HT1080 (cell line): Measurements from ENCODE around the gene BCR. TPM values are rescaled to one million over a fixed set of nuclear protein-coding genes. Genes with fewer than 3 reads are reported as not detected.

ENCODE experiments used
- DNase-seq: peaks from one replicate; pipeline ENCODE4 v3.0.0-alpha.2; 2015; ENCODE audit warnings: low read depth
- total RNA-seq: library from RNA; depleted of rRNA; stranded (reverse); fragments of >200 nt; shearing (Covaris generic); gene quantifications from 2 replicates; pipeline ENCODE4 v1.2.3, GENCODE V29; 2014

BCR gene
- total RNA-seq, 1 experiment from 2014 or later = 26.5 TPM

DNA sequence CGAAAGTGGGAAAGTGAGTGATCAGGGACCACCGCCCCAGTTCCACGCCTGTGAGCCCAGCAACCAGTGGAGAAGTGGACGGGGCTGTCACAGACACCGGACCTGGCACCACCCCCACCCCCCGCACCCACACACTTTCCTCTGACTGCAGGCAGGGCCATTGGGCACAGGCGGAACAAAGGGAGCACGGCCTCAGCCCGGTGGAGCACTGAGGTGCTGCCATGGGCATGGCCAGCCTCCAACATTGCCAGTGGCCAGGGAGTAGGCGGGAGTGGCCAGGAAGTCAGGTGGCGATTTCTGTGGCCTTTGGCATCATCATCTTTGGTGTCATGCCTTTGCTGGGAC lies 78.5 kb downstream of the BCR start:
- DNase-seq = no peak

DNA sequence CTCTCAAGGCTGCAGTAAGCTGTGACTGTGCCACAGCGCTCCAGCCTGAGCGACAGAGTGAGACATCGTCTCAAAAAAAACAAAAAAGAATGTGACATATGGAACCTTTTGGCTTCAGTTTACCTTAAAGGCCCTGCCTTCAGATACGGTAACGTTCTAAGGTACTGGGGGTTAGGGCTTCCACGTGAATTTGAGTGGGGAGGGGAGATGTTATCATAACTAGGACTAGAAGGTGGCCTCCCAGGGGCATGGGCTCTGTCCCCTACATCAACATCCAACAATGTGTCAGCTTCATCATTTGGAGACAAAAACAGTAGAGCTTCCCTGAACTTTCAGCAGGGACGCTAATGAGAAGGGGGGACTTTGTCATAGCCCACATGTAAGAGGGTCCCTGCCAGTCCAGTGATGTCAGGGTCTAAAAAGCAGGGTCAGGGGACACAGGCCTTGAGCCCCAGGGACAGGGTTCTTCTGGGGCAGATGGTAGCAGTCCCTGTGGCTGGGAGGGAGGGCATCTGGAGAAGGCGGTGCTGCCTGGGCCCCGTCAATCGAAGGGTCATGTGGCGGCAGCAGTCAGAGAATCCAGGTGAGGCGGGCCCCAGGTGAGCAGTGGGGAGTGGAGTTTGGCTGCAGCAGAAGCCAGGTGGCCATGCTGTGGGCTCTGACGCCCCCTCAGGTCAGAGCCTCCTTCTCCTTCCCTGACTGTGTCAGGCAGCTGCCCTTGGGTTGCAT lies 79.8 kb downstream of the BCR start:
- no peak for DNase-seq

DNA sequence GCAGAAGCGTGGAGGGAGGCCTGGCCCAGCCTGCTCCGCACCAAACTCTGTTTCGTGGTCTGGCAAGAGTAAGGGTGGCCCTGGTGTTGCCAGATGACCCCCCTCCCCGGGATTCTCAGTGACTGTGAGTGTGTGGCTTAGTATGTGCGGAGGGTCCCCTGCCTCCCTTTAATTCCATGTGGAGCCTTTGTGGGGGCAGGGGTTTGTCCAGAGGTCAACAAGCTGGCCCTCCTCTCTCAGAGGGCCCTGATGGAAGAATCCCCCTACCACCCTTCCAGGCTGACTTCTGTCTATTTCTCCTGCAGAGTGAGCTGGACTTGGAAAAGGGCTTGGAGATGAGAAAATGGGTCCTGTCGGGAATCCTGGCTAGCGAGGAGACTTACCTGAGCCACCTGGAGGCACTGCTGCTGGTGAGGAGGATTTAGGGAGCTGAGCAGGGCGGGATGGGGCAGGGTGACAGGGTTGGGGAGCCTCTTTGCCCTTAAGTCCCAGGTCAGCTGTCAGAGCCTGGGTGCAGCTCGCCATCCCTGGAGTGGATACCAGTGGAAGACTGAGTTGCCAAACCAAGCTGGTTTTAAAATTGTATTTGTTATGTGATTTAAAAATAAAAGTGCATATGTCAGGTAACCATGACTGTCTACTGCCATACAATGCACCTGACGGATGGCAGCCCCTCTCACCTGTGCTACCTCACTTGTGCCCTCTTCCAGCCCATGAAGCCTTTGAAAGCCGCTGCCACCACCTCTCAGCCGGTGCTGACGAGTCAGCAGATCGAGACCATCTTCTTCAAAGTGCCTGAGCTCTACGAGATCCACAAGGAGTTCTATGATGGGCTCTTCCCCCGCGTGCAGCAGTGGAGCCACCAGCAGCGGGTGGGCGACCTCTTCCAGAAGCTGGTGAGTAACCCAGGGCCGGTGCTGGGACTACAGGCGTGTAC lies 80.6 kb downstream of the BCR start:
- DNase-seq = no peak

DNA sequence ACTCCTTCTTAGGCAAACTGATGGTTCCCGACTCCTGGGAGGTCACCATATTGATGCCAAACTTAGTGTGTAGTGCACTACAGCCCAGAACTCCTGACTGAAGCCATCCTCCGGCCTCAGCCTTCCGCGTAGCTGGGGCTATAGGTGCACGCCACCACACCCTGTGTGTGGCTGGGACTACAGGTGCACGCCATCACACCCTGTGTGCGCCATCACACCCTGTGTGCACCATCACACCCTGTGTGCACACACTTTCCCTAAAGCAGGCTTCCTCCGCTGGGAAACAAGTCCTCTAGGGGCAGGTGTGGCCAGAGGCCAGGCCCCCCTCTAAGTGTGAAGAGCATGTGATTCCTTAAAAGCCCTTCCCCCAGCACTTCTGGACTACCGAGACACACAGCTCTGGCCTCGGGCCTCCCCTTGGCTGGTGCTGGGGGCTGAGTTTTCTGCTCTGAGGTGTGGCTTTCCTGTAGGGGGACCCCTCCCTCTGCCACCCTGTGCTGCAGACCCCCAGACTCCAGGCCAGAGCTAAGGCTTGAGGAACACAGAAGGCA lies 81.7 kb downstream of the BCR start:
- no peak for DNase-seq

DNA sequence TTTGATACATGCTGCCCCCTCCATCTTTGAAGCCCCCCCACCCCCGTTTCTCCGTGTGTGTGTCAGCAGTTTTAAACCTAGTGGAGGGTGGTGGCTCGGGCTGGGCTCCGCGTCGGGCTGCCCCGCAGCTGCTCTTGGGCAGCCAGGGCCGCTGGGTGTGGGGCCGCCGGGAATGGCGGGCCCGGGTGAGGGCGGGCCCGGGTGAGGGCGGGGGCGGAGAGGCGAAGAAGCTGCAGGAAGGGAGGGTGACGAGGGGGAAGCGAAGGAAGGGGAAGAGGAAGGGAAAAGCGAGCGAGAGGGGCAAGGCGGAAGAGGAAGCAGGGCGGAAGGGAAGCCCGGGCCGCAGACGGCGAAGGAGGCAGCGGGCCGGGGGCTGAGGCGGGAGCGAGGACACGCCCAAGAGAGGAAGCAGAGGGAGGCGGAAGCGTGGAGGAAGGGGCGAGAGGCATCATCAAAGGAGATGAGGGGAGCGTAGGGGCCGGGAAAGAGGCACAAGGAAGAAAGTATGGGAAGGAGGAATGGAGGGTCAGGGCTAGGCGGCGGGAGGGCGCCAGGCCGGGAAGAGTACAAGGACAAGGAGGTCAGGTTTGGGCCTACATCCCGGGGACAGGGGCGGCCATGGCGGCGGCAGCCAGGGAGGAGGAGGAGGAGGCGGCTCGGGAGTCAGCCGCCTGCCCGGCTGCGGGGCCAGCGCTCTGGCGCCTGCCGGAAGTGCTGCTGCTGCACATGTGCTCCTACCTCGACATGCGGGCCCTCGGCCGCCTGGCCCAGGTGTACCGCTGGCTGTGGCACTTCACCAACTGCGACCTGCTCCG lies 82.4 kb downstream of the BCR start:
- no peak for DNase-seq

DNA sequence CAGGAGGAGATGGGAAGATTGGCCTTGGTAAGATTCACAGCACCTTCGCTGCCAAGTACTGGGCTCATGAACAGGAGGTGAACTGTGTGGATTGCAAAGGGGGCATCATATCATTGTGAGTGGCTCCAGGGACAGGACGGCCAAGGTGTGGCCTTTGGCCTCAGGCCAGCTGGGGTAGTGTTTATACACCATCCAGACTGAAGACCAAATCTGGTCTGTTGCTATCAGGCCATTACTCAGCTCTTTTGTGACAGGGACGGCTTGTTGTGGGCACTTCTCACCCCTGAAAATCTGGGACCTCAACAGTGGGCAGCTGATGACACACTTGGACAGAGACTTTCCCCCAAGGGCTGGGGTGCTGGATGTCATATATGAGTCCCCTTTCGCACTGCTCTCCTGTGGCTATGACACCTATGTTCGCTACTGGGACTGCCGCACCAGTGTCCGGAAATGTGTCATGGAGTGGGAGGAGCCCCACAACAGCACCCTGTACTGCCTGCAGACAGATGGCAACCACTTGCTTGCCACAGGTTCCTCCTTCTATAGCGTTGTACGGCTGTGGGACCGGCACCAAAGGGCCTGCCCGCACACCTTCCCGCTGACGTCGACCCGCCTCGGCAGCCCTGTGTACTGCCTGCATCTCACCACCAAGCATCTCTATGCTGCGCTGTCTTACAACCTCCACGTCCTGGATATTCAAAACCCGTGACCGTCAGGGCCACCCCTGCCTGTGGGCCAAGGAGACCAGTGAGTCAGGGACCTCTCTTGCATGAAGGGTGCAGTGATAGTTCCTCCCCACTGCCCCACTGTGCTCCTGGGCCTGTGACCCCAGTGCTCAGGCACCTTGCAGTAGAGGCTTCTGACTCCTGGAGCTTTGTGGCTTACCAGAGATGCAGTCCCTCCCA lies 83.6 kb downstream of the BCR start:
- no peak for DNase-seq

DNA sequence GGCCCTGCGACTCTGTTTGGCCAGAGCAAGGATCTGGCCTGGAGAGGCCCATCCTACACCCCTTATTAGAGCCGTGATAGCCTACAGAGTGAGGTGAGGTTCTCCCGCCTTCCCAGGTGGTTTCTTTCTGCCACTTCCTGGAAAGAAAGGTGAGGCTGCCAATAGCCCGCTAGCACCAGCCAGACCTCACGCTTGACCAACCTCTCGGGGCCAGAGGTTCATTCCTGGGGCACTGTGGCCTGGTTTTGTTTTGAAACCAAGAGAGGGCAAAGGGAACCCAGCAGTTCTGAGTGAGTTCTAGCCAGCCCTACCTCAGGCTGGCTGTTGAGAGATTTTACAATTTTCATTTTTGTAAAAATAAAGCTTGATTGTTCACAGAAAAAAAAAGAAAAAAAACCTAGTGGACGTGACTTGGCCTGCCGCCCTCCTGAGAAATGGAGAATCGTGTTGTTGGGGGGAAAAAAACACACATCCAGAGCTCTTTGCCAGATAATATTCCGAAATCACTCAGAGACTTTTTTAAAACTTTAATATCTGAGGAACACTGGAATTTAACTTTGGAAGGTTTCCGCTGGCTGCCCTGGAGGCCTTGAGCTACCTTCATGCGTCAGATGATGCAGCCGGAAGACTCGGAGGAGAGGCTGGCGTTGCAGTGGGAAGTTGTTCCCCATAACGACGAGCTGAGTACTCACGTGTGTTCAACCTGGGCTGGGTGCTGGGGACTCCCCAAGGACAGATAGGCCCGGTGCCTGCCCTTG lies 84.5 kb downstream of the BCR start:
- DNase-seq = no peak

DNA sequence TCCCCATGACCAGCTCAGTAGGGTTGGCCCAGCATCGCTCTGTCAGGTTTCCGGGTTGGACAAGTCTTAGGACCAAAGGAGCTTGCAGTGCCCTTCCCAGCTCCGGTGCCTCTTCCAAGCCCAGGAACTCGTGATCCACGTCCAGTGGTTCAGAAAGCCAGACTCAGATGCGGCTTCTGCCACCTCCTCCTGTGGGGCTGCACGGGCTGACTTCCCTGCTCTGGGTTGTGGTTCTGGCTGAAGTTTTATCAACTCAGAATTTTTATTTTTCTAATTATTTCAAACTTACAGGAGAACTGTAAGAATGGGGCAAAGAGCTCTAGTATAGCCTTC lies 85.0 kb downstream of the BCR start:
- no peak for DNase-seq

DNA sequence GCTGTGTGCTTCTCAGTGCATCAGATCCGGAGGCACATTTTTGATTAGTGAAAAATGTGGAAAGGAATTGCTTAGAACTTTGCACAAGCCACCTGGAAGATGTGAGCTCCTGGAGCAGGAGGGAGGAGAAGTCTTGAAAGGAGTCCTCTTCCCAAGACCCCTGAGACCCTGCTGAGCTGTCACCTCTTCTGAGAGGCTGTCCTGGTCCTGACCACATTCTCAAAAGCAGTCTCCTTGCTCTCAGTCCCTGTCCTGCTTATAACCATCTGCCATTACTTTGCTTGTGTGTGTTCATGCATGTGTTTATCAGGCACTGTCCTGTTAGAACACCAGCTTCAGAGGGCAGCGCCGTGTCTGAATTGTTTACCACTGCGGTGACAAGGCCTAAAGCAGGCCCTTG lies 86.5 kb downstream of the BCR start:
- no peak for DNase-seq

DNA sequence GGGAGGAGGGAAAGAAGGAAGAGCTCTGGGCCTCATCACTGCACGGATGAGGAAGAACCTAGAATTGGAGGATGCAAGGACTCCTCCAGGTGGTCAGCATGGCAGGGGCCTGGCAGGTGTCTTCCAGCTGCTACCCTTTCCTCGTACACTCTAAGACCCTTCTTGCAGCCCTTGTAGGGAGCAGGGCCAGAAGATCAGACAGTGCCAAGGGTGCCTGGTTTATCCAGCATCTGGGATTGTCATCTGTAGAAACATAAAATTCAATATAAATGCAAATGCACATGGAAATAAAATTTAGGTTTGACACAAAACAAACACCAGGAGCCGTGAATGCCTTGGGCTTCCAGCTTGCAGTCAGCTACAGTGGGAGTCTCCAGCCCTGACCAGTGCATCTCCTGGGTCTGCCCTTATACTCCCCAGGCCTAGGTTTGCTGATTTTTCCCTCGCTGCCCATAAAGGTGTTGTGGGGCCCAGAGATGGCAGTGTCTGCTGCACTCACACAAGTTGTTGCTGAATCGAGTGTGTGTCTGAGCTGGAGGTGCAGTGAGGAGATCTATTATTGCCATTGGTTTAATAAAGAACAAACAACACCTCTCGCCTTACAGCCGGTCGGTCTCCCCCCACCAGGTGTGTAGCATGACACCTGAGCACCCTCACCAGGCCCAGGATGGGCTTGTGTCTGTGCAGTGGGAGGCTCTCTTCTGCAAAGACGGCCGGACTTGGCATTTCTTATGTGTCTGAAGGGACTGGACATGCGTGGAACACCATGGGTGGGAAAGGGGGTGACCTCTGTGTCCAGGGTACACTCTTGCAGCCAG lies 87.1 kb downstream of the BCR start:
- no peak for DNase-seq

DNA sequence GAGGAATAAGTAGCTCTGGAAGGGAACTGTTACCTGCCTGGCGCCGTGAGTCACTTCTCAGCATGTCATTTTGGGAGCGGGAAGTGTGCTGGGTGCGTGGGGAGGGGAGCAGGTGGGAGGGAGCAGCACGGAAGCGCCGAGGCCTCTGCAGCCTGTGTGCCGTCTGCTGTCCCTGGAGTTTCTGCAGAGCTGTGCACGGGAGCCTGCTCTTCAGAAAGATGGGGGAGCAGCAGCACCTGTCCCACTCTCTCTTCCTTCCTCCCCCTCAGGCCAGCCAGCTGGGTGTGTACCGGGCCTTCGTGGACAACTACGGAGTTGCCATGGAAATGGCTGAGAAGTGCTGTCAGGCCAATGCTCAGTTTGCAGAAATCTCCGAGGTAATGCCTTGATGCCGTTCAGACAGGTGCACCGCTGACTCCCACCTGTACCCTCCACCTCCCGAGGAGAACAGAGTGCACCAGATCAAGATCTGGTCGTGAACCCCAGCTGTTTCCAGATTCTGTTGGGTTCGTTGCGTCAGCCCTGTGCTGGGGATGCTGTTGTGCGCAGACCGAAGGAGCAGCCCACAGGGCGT lies 87.9 kb downstream of the BCR start:
- no peak for DNase-seq

DNA sequence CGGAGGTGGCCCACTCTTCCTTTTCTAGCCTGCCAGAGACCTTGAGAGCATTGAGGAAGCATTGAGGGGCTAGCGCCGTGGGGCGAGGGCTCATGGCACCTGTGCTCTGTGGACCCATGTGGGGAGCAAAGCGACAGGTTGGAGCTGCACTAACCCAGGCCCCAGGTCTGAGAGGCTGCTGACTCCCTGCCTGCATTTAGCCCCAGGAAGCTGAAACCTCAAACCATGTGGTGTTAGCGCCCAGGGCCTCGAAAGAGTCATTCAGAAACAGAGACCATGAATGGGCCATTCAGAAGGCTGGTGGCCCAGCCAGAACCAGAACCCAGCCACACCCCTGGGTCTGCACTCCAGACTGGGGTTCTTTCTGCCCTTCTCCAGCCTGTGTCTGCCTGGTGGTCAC lies 88.6 kb downstream of the BCR start:
- DNase-seq = no peak

DNA sequence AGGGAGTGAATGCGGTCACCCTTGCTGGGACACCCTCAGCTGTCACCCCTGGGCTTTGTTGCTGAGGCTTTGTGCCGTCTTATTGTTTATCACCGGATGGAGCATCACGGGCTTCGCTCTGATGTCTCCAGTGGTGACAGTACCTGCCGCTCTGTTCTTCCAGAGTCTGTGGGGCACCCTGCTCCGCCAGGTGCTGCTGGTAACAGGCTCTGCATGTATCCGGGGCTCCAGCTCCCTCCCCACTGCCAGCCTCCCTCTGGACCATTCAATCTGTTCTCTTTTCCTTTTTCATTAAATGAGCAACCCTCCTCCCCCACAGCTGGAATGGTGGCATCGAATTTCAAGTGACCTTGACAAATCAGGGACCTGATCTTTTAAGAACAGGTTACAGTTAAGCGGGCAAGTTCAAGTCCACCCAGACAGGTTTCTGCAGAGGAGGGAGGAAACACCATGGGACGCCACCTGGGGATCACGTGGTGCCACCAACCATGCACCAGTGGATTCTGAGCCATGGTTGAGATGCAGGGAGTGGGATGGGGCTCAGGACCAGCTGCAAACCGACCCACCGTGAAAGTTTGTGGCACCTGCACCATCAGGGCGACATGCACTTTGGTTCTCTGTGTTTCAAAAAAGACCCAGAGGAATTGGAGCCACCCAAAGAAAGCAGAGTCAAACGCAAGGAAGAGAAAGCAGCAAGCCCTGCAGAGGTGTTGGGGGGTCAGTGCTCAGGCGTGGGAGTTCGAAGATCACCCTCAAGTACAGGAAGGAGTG lies 89.3 kb downstream of the BCR start:
- no peak for DNase-seq

DNA sequence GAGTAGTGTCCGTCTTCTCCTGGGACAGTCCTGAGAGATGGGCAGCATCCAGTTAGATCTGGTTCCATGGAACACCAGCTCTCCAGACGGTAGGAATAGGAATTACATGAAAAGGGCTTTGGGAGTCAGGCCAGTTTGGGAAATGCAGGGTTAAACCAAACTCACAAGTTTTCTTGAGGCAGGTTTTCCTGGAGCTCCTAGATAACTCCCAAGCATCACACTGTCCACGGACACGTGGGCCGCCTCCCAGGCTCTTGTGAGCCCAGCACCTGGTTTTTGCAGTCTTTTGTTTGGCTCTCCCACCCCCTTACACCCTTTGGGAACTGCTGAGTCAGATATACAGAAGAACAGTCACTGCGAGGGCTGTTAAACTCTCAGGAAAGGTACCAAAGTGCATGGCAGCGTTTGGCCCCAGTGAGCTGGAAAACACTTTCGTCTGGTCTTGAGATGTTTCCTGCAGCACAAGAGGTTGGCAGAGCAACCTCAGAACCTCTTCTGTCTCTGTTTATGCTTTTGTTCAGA lies 90.0 kb downstream of the BCR start:
- DNase-seq = no peak

DNA sequence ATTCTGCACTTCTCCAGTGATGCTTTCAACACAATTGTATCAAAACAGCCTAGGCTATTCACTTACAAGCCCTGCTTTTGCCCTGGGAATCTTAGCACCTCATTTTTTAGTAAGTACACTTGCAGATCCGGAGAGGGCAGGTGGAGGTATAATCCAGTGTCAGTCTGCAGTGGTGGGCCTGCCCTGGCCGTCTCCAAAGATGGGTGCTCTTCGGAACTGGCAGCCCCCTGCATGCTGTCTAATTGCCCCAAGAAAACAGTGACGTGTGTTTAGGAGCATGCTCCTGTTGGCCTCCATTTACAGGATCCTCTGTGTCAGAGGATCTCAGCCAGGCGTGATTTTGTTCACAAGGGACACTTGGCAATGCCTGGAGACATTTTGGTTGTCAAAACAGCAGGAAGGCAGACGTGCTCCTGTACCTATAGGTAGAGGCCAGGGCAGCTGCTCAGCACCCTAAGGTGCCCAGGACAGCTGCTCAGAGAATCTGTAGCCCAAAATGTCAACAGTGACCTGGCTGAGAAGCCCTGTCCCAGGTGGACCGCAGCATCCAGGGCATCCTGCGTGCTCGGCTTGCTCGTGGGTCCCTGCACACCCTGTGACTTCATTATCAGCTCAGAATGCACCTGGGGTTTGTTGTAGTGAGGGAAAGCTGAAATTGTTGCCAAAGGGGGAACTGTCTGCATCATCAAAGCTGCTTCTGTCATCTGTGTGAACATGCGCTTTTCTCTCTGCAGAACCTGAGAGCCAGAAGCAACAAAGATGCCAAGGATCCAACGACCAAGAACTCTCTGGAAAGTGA lies 90.7 kb downstream of the BCR start:
- no peak for DNase-seq

DNA sequence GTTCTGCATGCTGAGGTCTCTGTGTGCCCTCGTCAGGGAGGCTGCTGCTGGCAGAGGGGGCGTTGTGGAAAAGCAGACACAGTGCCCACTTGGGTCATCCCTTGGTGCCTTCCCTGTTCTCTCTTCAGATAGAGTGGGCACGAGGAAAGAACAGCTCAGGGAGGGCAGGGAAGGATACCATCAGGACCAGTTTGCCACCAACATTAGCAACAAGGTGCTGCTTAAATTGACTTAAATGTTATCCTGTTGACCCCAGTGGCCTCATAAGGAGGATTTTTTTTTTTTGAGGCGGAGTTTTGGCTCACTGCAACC lies 91.2 kb downstream of the BCR start:
- DNase-seq = no peak

DNA sequence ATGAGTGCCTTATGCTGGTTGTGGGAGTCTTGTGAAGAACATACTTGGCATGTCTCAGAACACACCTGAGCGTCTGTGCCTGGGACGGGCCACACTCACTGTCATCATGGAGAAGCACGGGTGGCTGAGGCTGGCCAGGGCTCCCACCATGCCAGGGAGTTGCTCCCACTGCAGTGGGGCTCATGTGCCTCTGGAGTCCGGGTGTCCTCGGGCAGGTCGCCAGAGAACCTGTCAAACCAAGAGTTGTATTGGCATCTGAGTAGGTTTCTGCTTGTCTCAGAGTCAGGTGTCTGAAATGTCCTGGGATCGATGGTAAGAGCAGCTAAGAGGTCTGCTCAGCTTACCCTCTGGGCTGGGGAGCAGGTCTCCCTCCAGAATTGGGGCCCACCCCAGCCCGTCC lies 92.1 kb downstream of the BCR start:
- no peak for DNase-seq
